AG04449 (cell line): Measurements from ENCODE around the gene GNAL.
"Not testable (repeated sequence)": the region's sequence is repeated elsewhere in the genome, so short reads cannot be mapped to it uniquely, and the experiment has no call there.

Experiments used
- CTCF ChIA-PET: fragments of 350-600 bp; formaldehyde crosslinking; extraction: SDS; loops from one replicate; lab custom pipeline; 2021; ENCODE audit warnings: antibody characterized with exemption; lab: Yijun Ruan, JAX
- POLR2A ChIA-PET: fragments of 400-600, 350-600 bp; formaldehyde crosslinking; extraction: SDS; loops from one replicate; lab custom pipeline; 2020; ENCODE audit warnings: antibody characterized with exemption, inconsistent platforms; lab: Yijun Ruan, JAX
- DNase-seq: peaks from one replicate; pipeline ENCODE4 v3.0.0-alpha.2; 2010; ENCODE audit warnings: low read depth, low spot score
- H3K4me3 ChIP-seq: 2 replicates; pipeline ENCODE4 v1.5.1; 2011; ENCODE audit warnings: low read depth, mild to moderate bottlenecking, control low read depth, low read length
- CTCF ChIP-seq: IDR thresholded peaks from one replicate; pipeline ENCODE4 v1.5.1; 2011; ENCODE audit warnings: mild to moderate bottlenecking, moderate library complexity, low read length, control low read depth, inconsistent platforms; ENCODE audit not compliant: insufficient read depth; ENCODE audit errors: missing control alignments

Gene GNAL

GRCh38 chr18:11887328-11888128 is 198.5 kb downstream of the GNAL start:
- CTCF ChIA-PET, result interaction anchor here (0.9 to 1.6 kb wide), 2 partner anchors 109 to 155 kb away, joined by 3 to 5 read pairs; no protein-coding TSS in a partner anchor
- TF ChIP-seq CTCF, result no peak
- POLR2A ChIA-PET, result no interaction called here
- no peak overlapping the region for H3K4me3 ChIP-seq
- no peak for DNase-seq

- ChIA-PET CTCF (no interaction called here), POLR2A (no interaction called here)
- no peak for DNase-seq
- no peak for TF ChIP-seq CTCF
- H3K4me3 ChIP-seq, result no peak overlapping the region
Measured at GRCh38 chr18:11888726-11889125, 199.7 kb downstream of the GNAL start.

DNA sequence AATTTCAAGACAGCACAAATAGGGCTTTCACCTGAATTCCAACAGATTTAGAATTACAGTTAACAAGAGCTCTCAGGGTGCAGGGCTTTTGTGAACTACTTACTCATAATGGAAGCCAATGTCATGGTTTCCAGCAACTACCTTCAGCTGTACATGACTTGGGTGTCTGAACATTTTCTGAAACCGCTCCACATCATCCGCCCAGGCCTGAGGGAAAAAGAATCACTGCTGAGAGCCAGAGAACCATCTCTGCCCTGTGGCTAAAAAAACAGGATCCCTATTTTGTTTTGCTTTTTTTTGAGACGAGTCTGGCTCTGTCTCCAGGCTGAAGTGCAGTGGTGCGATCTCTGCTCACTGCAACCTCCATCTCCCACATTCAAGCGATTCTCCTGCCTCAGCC is 200.2 kb downstream of the GNAL start:
- no peak for TF ChIP-seq CTCF
- H3K4me3 ChIP-seq, result no peak overlapping the region
- CTCF ChIA-PET, result no interaction called here
- DNase-seq, result no peak
- POLR2A ChIA-PET, result no interaction called here

DNA sequence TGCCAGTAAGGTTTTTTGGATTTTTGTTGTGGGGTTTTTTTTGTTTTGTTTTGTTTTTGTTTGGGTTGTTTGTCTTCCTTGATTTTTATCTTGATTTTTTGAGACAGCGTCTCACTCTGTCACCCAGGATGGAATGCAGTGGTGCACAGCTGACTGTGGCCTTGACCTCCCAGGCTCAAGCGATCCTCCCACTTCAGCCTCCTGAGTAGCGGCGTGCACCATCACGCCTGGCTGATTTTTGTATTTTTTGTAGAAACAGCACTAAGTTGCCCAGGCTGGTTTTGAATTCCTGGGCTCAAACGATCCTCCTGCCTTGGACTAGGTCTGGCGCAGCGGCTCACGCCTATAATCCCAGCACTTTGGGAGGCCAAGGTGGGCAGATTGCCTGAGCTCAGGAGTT is 202.7 kb downstream of the GNAL start:
- no peak for DNase-seq
- ChIA-PET POLR2A (no interaction called here), CTCF (no interaction called here)
- no peak overlapping the region for H3K4me3 ChIP-seq
- no peak for TF ChIP-seq CTCF

GRCh38 chr18:11892438-11892837 is 203.4 kb downstream of the GNAL start:
- DNase-seq, CTCF ChIA-PET, H3K4me3 ChIP-seq, POLR2A ChIA-PET: not testable (repeated sequence)

GRCh38 chr18:11897781-11898180 is 208.7 kb downstream of the GNAL start:
- ChIA-PET CTCF (no interaction called here), POLR2A (no interaction called here)
- DNase-seq, result no peak
- no peak for TF ChIP-seq CTCF
- H3K4me3 ChIP-seq, result no peak overlapping the region

- no peak for DNase-seq
- ChIA-PET CTCF (no interaction called here), POLR2A (interaction anchor here (0.6 kb wide), 1 partner anchor 38 kb away, joined by 3 read pairs; no protein-coding TSS in a partner anchor)
- TF ChIP-seq CTCF, result no peak
- no peak overlapping the region for H3K4me3 ChIP-seq
Measured at GRCh38 chr18:11899063-11899462, 210.0 kb downstream of the GNAL start.
